Loucy (cell line): Measurements from ENCODE around the gene GNPAT.

Source experiments
- EZH2phosphoT487 ChIP-seq: fragments of 200-600 bp; IDR thresholded peaks from 2 replicates; pipeline ENCODE4 v1.6.1; 2018; ENCODE audit warnings: antibody characterized with exemption, mild to moderate bottlenecking, moderate library complexity, borderline replicate concordance
- TF ChIP-seq, protein P1 (sequence below): fragments of 200-600 bp; sonication (generic); conservative IDR thresholded peaks from 2 replicates; pipeline ENCODE4 v1.5.1; 2014; ENCODE audit warnings: mild to moderate bottlenecking, antibody characterized with exemption, low read length

DNA sequence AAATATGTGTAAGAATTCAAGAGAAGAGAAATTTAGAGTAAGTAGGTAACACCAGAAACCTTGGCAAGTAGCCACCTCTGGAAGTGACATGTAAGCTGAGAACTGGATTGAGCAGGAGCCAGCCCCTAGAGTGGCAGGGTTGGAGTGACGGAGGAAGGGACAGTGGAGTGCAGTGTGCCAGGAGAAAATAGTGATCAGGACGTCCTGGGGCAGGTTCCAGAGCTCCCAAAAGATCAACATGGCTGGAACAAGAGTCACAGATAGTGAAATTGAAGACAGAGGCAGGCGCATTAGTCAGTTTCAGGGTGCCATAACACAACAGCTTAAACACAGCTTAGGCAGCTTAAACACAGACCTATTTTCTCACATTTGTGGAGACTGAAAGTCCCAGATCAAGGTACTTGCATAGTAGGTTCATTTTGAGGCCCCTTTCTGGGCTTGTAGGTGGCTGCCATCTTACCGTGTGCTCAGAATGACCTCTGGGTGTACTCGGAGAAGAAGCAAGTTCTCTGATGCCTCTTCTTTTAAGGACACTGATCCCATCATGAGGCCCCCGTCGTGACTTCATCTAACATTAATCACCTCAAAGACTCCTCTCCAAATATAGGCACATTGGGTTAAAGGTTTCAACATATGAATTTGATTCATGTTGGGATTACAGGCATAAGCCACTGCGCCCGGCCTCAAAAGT lies 37.2 kb downstream of the GNPAT start:
- TF ChIP-seq, protein P1, sequence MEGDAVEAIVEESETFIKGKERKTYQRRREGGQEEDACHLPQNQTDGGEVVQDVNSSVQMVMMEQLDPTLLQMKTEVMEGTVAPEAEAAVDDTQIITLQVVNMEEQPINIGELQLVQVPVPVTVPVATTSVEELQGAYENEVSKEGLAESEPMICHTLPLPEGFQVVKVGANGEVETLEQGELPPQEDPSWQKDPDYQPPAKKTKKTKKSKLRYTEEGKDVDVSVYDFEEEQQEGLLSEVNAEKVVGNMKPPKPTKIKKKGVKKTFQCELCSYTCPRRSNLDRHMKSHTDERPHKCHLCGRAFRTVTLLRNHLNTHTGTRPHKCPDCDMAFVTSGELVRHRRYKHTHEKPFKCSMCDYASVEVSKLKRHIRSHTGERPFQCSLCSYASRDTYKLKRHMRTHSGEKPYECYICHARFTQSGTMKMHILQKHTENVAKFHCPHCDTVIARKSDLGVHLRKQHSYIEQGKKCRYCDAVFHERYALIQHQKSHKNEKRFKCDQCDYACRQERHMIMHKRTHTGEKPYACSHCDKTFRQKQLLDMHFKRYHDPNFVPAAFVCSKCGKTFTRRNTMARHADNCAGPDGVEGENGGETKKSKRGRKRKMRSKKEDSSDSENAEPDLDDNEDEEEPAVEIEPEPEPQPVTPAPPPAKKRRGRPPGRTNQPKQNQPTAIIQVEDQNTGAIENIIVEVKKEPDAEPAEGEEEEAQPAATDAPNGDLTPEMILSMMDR = no peak
- TF ChIP-seq EZH2phosphoT487 = no peak
